HG03439 (cell line): ENCODE data around the gene KIAA2012.

Experiments used
- ATAC-seq: cut with Tn5 transposase; IDR thresholded peaks from one replicate; pipeline ENCODE4 v1.9.1; 2021; ENCODE audit warnings: mild to moderate bottlenecking, moderate library complexity; ENCODE audit not compliant: unreplicated experiment

The KIAA2012 gene

GRCh38 chr2:202042444-202042843, 30.6 kb upstream of the KIAA2012 start:
- ATAC-seq: no peak

- ATAC-seq: no peak
Measured at GRCh38 chr2:202043475-202043874, 29.6 kb upstream of the KIAA2012 start.

GRCh38 chr2:202044777-202045176, 28.3 kb upstream of the KIAA2012 start:
- no peak for ATAC-seq

GRCh38 chr2:202046572-202046971, 26.5 kb upstream of the KIAA2012 start:
- ATAC-seq: no peak

- ATAC-seq: no peak
Measured at GRCh38 chr2:202049092-202049728, 23.8 kb upstream of the KIAA2012 start.

- ATAC-seq: no peak
Measured at GRCh38 chr2:202049840-202050239, 23.2 kb upstream of the KIAA2012 start.

GRCh38 chr2:202050652-202051051, 22.4 kb upstream of the KIAA2012 start:
- no peak for ATAC-seq

GRCh38 chr2:202051499-202052161, 21.4 kb upstream of the KIAA2012 start:
- ATAC-seq: no peak

- no peak for ATAC-seq
Measured at GRCh38 chr2:202052235-202052634, 20.8 kb upstream of the KIAA2012 start.

- no peak for ATAC-seq
Measured at GRCh38 chr2:202054679-202055078, 18.4 kb upstream of the KIAA2012 start.

- ATAC-seq: no peak
Measured at GRCh38 chr2:202056611-202057010, 16.4 kb upstream of the KIAA2012 start.

GRCh38 chr2:202060218-202060617, 12.8 kb upstream of the KIAA2012 start:
- no peak for ATAC-seq

GRCh38 chr2:202061695-202062094, 11.4 kb upstream of the KIAA2012 start:
- ATAC-seq: no peak

- no peak for ATAC-seq
Measured at GRCh38 chr2:202064171-202064880, 8.7 kb upstream of the KIAA2012 start.

GRCh38 chr2:202064881-202065230, 8.2 kb upstream of the KIAA2012 start:
- ATAC-seq: no peak

- ATAC-seq: no peak
Measured at GRCh38 chr2:202065876-202066275, 7.2 kb upstream of the KIAA2012 start.

GRCh38 chr2:202066875-202067274, 6.2 kb upstream of the KIAA2012 start:
- ATAC-seq: no peak

- ATAC-seq: no peak
Measured at GRCh38 chr2:202067589-202067988, 5.5 kb upstream of the KIAA2012 start.

GRCh38 chr2:202069170-202070067, 3.6 kb upstream of the KIAA2012 start:
- no peak for ATAC-seq

- no peak for ATAC-seq
Measured at GRCh38 chr2:202071107-202071506, 1.9 kb upstream of the KIAA2012 start.

- no peak for ATAC-seq
Measured at GRCh38 chr2:202072226-202072625, 829 bp upstream of the KIAA2012 start.
